Activated CD4-positive, alpha-beta T cell treated with anti-CD3 and anti-CD28 coated beads for 36 hours (primary cell): ENCODE data around the gene CCND1. TPM values are rescaled to one million over a fixed set of nuclear protein-coding genes. Genes with fewer than 3 reads are reported as not detected.

Source experiments
- ATAC-seq: fragments of 200-7000 bp; cut with Tn5 transposase; one replicate; pipeline ENCODE4 v1.10.0; 2021; ENCODE audit warnings: mild to moderate bottlenecking, moderate library complexity
- CTCF ChIA-PET: fragments of 350-600 bp; sonication (Branson Sonifier 250); formaldehyde crosslinking; loops from one replicate; lab custom pipeline; 2021; ENCODE audit warnings: antibody characterized with exemption; lab: Charles Lee
- POLR2A ChIA-PET: fragments of 350-600 bp; sonication (Branson Sonifier 250); formaldehyde crosslinking; loops from one replicate; lab custom pipeline; 2021; ENCODE audit warnings: antibody characterized with exemption, inconsistent platforms; lab: Charles Lee
- DNase-seq: peaks from one replicate; pipeline ENCODE4 v3.0.0-alpha.2; 2020
- H3K27ac Mint-ChIP-seq: one replicate; pipeline ENCODE4 v1.8.0; 2021; ENCODE audit warnings: mixed read lengths
- H3K27me3 Mint-ChIP-seq: one replicate; pipeline ENCODE4 v1.8.0; 2021; ENCODE audit warnings: mixed read lengths
- H3K36me3 Mint-ChIP-seq: one replicate; pipeline ENCODE4 v1.8.0; 2021; ENCODE audit warnings: low read depth, mixed read lengths
- H3K4me1 Mint-ChIP-seq: one replicate; pipeline ENCODE4 v1.8.0; 2021; ENCODE audit warnings: mixed read lengths
- H3K4me3 Mint-ChIP-seq: one replicate; pipeline ENCODE4 v1.8.0; 2021; ENCODE audit warnings: mild to moderate bottlenecking, moderate library complexity, mixed read lengths
- H3K9me3 Mint-ChIP-seq: one replicate; pipeline ENCODE4 v1.8.0; 2021; ENCODE audit warnings: low read depth, mixed read lengths
- intact Hi-C, 2 experiments: fragments of 100-400 bp; cut with DNase I in 1 of 2; cut with micrococcal nuclease in 1 of 2; formaldehyde crosslinking; loops; one replicate each; pipeline versions ENCODE4 v1.14.2 to v1.15.1; 2022 to 2024; cut with DNase I, micrococcal nuclease
- total RNA-seq, 2 experiments: library from RNA; stranded (reverse); gene quantifications; one replicate each; pipeline ENCODE4 v1.2.3, GENCODE V29; 2021

Gene CCND1
- total RNA-seq, result under 1 TPM; 0.50 to 0.77 TPM

DNA sequence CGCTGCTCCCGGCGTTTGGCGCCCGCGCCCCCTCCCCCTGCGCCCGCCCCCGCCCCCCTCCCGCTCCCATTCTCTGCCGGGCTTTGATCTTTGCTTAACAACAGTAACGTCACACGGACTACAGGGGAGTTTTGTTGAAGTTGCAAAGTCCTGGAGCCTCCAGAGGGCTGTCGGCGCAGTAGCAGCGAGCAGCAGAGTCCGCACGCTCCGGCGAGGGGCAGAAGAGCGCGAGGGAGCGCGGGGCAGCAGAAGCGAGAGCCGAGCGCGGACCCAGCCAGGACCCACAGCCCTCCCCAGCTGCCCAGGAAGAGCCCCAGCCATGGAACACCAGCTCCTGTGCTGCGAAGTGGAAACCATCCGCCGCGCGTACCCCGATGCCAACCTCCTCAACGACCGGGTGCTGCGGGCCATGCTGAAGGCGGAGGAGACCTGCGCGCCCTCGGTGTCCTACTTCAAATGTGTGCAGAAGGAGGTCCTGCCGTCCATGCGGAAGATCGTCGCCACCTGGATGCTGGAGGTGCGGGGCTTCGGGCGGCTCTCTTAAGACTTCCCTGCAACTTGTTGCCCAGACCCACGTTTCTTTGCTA is at the start of gene CCND1:
Gene CCND1 (plus strand): TSS at position 162 of the 587 bp plus-strand sequence. CDS start 158 bp downstream, at position 320.
- Mint-ChIP-seq H3K4me3 (peak within 1 kb of the TSS; percentile 65), H3K27ac (no peak within 1 kb of the TSS), H3K27me3 (peaks cover 34% of the 10 kb centered on the region), H3K36me3 (no peaks in the 10 kb centered on the region), H3K4me1 (peaks cover 29% of the 10 kb centered on the region), H3K9me3 (no peaks in the 10 kb centered on the region)
- ATAC-seq (peak; percentile 44), DNase-seq (peak; percentile 59)
- ChIA-PET CTCF (no interaction called here), POLR2A (no interaction called here)
- intact Hi-C loops, result loop anchor here in 1 of 2 experiments (5.0 kb wide), 2 partner anchors 199 to 404 kb away; no protein-coding TSS in a partner anchor

DNA sequence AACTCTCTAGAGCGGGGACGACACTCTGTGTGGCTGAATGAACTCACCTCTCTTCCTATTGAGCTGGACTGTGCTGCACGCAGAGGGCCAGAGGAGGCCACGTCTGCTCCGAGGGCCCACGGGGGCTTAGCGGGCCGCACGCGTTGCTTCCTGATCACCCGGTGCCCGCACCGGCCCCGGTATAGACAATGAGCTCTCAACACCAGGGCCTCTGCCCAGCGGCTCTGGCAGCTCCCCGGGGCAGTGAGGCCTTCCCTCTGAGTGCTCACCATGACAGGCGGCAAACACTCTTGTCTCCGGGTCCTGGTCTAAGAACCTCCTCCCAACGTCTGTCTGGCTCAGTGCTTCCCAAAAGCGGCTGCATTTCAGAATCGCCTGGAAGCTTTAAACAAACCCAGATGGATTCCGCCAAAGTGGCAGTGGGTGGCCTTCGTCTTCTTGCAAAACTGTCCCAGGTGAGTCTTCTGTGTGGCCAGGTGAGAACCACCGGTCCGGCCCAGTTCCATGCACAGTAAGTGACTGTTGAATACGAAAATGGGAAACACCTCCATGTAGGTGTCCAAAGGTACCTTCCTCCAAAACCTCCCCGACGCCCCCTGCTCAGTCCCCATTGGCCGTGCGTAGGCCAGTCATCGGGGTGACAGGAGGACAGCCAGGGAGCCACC is 47.8 kb upstream of the CCND1 start:
- H3K9me3 Mint-ChIP-seq, result no peaks in the 10 kb centered on the region
- no peak overlapping the region for H3K27ac Mint-ChIP-seq
- no peak for ATAC-seq
- no peaks in the 10 kb centered on the region for H3K27me3 Mint-ChIP-seq
- H3K4me1 Mint-ChIP-seq, result no peaks in the 10 kb centered on the region
- no peaks in the 10 kb centered on the region for H3K36me3 Mint-ChIP-seq
- CTCF ChIA-PET, result no interaction called here
- DNase-seq, result no peak
- intact Hi-C loops, result no loop called here
- H3K4me3 Mint-ChIP-seq, result no peak overlapping the region
- POLR2A ChIA-PET, result no interaction called here

GRCh38 chr11:69593851-69594250 is 47.1 kb upstream of the CCND1 start:
- intact Hi-C loops, result no loop called here
- Mint-ChIP-seq H3K9me3 (no peaks in the 10 kb centered on the region), H3K27ac (no peak overlapping the region), H3K4me1 (no peaks in the 10 kb centered on the region), H3K4me3 (no peak overlapping the region), H3K27me3 (no peaks in the 10 kb centered on the region), H3K36me3 (no peaks in the 10 kb centered on the region)
- DNase-seq, result no peak
- ChIA-PET CTCF (interaction anchor here (0.6 kb wide), 1 partner anchor 627 kb away, joined by 3 read pairs; no protein-coding TSS in a partner anchor), POLR2A (no interaction called here)
- no peak for ATAC-seq

DNA sequence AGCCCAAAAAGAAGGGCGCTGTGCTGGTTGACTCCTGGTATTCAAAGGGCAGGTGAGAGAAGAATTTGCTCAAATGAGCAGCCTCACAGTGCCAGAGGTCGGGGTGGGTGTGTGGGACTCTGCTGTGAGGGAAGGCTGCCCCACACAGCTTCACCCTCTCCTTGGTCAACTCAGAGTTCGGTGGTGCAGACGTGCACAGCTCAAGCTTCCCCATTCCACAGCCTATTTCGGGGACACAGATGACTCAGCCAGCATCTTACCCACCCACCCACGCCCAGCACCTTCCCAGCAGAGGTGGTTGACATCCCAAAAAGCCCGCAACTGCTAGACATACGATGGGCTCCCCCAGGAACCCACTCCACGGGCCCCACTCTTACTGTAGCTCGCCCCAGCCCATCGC is 46.5 kb upstream of the CCND1 start:
- H3K27ac Mint-ChIP-seq, result no peak overlapping the region
- H3K27me3 Mint-ChIP-seq, result no peaks in the 10 kb centered on the region
- no peaks in the 10 kb centered on the region for H3K9me3 Mint-ChIP-seq
- no peaks in the 10 kb centered on the region for H3K4me1 Mint-ChIP-seq
- DNase-seq (no peak), ATAC-seq (no peak)
- ChIA-PET CTCF (no interaction called here), POLR2A (no interaction called here)
- no peaks in the 10 kb centered on the region for H3K36me3 Mint-ChIP-seq
- H3K4me3 Mint-ChIP-seq, result no peak overlapping the region
- intact Hi-C loops, result no loop called here

DNA sequence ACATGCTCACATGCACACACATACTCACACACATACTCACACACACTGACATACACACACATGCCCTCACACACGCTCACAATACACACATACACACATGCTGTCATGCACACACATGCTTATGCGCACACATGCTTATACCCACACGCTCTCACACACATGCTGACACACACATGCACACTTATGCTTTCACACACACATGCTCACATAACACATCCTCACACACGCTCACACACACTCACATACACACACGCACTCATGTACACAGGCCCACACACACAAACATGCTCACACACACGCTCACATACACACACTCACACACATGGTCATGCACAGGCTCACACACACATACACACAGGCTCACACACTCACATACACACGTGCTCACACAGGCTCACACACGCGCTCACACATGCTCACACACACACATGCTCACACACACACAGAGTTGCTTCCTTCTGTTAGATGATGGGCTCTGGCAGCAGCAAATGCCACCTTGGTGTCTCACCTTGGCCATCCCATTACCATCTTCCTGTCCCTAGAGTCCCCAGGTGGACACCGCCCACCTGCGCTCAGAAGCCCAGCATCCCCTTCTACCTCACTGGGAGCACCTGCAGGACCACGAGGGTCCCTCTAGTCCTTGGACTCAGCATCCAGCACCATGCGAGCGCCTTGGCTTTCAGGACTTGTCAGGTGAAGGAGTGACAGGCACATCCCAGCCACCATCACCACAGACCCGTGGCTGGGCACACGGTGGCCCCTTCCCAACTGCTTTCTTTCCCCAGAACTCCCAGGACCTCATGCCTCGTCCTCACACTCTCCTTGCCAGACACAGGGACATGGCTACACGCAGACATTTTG is 44.9 kb upstream of the CCND1 start:
- no peaks in the 10 kb centered on the region for H3K36me3 Mint-ChIP-seq
- no peaks in the 10 kb centered on the region for H3K9me3 Mint-ChIP-seq
- H3K27ac Mint-ChIP-seq, result no peak overlapping the region
- POLR2A ChIA-PET, result no interaction called here
- no peak overlapping the region for H3K4me3 Mint-ChIP-seq
- no peaks in the 10 kb centered on the region for H3K4me1 Mint-ChIP-seq
- DNase-seq, result no peak
- ATAC-seq, result no peak
- intact Hi-C loops, result no loop called here
- CTCF ChIA-PET, result no interaction called here
- no peaks in the 10 kb centered on the region for H3K27me3 Mint-ChIP-seq

GRCh38 chr11:69598147-69598546 is 42.8 kb upstream of the CCND1 start:
- no peak for ATAC-seq
- peak; percentile 23 for DNase-seq
- CTCF ChIA-PET, result no interaction called here
- POLR2A ChIA-PET, result no interaction called here
- intact Hi-C loops, result no loop called here
- H3K4me1 Mint-ChIP-seq, result no peaks in the 10 kb centered on the region
- H3K36me3 Mint-ChIP-seq, result no peaks in the 10 kb centered on the region
- no peaks in the 10 kb centered on the region for H3K9me3 Mint-ChIP-seq
- peaks cover 2% of the 10 kb centered on the region for H3K27me3 Mint-ChIP-seq
- no peak overlapping the region for H3K4me3 Mint-ChIP-seq
- H3K27ac Mint-ChIP-seq, result no peak overlapping the region

DNA sequence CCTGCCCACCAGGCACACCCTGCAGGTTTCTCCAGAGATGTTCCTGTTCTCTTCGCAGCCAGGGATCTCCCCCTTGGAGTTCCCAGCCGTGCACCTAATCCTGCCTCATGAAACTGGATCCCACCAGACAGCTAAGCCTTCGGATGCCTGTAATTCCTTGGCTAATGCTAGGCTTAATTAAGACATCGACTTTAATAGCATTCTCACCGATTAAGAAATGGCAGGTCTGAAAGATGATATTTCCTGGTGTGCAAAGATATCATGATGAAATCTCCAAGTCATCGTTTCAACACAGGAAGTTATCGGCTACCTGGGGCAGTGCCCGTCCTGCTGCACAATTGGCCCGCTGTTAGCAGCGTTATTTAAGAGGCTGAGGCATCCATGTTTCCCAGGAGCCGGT is 41.5 kb upstream of the CCND1 start:
- no peak for DNase-seq
- intact Hi-C loops, result no loop called here
- Mint-ChIP-seq H3K36me3 (no peaks in the 10 kb centered on the region), H3K4me1 (no peaks in the 10 kb centered on the region), H3K9me3 (no peaks in the 10 kb centered on the region), H3K4me3 (no peak overlapping the region), H3K27ac (no peak overlapping the region), H3K27me3 (peaks cover 3% of the 10 kb centered on the region)
- ChIA-PET CTCF (no interaction called here), POLR2A (interaction anchor here (0.6 kb wide), 1 partner anchor 344 kb away, joined by 4 read pairs; no protein-coding TSS in a partner anchor)
- ATAC-seq, result no peak

- DNase-seq (no peak), ATAC-seq (no peak)
- no peak overlapping the region for H3K27ac Mint-ChIP-seq
- ChIA-PET POLR2A (interaction anchor here (0.6 kb wide), 1 partner anchor 345 kb away, joined by 4 read pairs; no protein-coding TSS in a partner anchor), CTCF (no interaction called here)
- peaks cover 3% of the 10 kb centered on the region for H3K27me3 Mint-ChIP-seq
- intact Hi-C loops, result no loop called here
- H3K9me3 Mint-ChIP-seq, result no peaks in the 10 kb centered on the region
- H3K4me1 Mint-ChIP-seq, result no peaks in the 10 kb centered on the region
- H3K4me3 Mint-ChIP-seq, result no peak overlapping the region
- no peaks in the 10 kb centered on the region for H3K36me3 Mint-ChIP-seq
Observed at GRCh38 chr11:69600001-69600400, 41.0 kb upstream of the CCND1 start.

GRCh38 chr11:69601011-69601975 is 39.7 kb upstream of the CCND1 start:
- H3K27me3 Mint-ChIP-seq, result peaks cover 3% of the 10 kb centered on the region
- H3K36me3 Mint-ChIP-seq, result no peaks in the 10 kb centered on the region
- ChIA-PET POLR2A (interaction anchor here (0.6 kb wide), 1 partner anchor 792 kb away, joined by 3 read pairs; no protein-coding TSS in a partner anchor), CTCF (interaction anchor here (0.6 kb wide), 1 partner anchor 179 kb away, joined by 4 read pairs; no protein-coding TSS in a partner anchor)
- ATAC-seq (no peak), DNase-seq (no peak)
- no peak overlapping the region for H3K27ac Mint-ChIP-seq
- H3K4me1 Mint-ChIP-seq, result no peaks in the 10 kb centered on the region
- no peak overlapping the region for H3K4me3 Mint-ChIP-seq
- intact Hi-C loops, result no loop called here
- no peaks in the 10 kb centered on the region for H3K9me3 Mint-ChIP-seq

DNA sequence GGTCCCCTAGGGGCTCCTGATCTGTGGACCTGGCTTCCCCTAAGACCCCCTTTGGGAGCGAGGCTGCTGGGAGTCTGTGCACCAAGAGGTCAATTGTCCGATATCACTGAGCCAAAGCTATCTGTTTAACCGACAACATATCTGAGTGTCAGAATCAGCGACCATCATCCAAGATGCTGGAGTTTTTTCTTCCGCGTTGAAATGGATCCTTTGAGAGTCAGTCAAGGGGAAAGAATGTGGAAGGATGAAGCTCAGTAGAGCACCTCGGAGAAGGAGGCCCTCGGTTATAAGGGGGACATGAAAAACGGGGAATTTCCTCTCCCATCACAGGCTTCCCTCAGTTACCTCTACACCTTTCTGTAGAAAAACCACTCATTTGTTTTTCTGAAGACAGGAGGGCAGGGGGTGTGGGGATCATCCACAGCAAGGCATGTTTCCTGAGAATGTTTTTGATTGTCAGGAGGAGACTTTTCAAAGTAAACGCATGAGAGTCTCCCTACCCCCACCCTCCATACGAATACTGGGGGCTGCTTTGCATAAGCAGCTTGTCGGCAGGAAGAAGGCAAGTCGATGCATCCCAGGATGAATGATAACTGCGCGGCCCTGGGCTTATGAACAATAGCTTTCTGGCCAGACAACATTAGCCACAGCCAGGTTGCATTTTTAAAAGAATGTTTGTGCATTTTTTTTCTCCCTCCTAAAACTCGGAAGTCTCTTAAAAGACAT is 37.7 kb upstream of the CCND1 start:
- POLR2A ChIA-PET, result no interaction called here
- no peaks in the 10 kb centered on the region for H3K4me1 Mint-ChIP-seq
- H3K4me3 Mint-ChIP-seq, result no peak overlapping the region
- intact Hi-C loops, result no loop called here
- peaks cover 3% of the 10 kb centered on the region for H3K27me3 Mint-ChIP-seq
- H3K27ac Mint-ChIP-seq, result no peak overlapping the region
- H3K9me3 Mint-ChIP-seq, result peaks cover 4% of the 10 kb centered on the region
- DNase-seq (no peak), ATAC-seq (no peak)
- CTCF ChIA-PET, result interaction anchor here (0.5 kb wide), 1 partner anchor 403 kb away, joined by 3 read pairs; no protein-coding TSS in a partner anchor
- no peaks in the 10 kb centered on the region for H3K36me3 Mint-ChIP-seq
